Lower leg skin (tissue), 3 donors: ENCODE results near the gene JAG2.

Experiments used
- CTCF ChIP-seq, 3 donors: fragments of 450-650 bp; IDR thresholded peaks; one replicate each; pipeline ENCODE4 v1.5.1; 2016; ENCODE audit warnings: antibody characterized with exemption in 3 of 3, mild to moderate bottlenecking in 3 of 3, moderate library complexity in 2 of 3
- POLR2A ChIP-seq, 2 donors: fragments of 450-650 bp; IDR thresholded peaks; one replicate each; pipeline ENCODE4 v1.6.1; 2016 to 2017; ENCODE audit warnings: antibody characterized with exemption in 2 of 2, mild to moderate bottlenecking in 1 of 2, moderate library complexity in 1 of 2

- TF ChIP-seq CTCF (IDR thresholded peaks at IDR 0.05) = no peak
- no peak for TF ChIP-seq POLR2A (IDR thresholded peaks at IDR 0.05)
Observed at GRCh38 chr14:105139831-105140239, 28.7 kb downstream of the JAG2 start.
